ENCODE data around the gene HNRNPUL2. TPM values are rescaled to one million over a fixed set of nuclear protein-coding genes. Genes with fewer than 3 reads are reported as not detected.

The HNRNPUL2 gene
- total RNA-seq, 1 donor from 2014 or later: 52.5 TPM

DNA sequence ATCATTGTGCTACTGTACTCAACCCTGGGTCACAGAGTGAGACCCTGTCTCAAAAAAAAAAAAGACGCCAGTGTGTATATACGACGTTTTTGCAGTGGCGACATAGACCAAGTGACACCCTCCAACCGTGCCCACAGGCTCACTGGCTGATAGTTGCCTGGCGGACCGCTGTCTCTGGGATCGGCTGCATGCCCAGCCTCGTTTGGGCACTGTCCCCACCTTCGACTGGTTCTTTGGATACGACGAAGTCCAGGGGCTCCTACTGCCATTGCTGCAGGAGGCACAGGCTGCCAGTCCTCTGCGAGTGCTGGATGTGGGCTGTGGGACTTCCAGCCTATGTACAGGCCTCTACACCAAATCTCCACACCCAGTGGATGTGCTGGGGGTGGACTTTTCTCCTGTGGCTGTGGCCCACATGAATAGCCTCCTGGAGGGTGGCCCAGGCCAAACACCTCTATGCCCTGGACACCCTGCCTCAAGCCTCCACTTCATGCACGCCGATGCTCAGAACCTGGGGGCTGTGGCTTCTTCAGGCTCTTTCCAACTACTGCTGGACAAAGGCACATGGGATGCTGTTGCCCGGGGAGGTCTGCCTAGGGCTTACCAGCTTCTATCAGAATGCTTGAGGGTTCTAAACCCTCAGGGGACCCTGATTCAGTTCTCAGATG lies 60.9 kb downstream of the HNRNPUL2 start:
- H3K27me3 Mint-ChIP-seq (ENCODE audit: unreplicated experiment): no peaks in the 10 kb centered on the region
- H3K4me3 Mint-ChIP-seq (ENCODE audit: unreplicated experiment): peak overlapping the region; percentile 91
- peak overlapping the region; percentile 96 for H3K27ac Mint-ChIP-seq (ENCODE audit: unreplicated experiment)
- TF ChIP-seq, protein P1, sequence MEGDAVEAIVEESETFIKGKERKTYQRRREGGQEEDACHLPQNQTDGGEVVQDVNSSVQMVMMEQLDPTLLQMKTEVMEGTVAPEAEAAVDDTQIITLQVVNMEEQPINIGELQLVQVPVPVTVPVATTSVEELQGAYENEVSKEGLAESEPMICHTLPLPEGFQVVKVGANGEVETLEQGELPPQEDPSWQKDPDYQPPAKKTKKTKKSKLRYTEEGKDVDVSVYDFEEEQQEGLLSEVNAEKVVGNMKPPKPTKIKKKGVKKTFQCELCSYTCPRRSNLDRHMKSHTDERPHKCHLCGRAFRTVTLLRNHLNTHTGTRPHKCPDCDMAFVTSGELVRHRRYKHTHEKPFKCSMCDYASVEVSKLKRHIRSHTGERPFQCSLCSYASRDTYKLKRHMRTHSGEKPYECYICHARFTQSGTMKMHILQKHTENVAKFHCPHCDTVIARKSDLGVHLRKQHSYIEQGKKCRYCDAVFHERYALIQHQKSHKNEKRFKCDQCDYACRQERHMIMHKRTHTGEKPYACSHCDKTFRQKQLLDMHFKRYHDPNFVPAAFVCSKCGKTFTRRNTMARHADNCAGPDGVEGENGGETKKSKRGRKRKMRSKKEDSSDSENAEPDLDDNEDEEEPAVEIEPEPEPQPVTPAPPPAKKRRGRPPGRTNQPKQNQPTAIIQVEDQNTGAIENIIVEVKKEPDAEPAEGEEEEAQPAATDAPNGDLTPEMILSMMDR (IDR thresholded peaks at IDR 0.05): no peak
- peaks cover 39% of the 10 kb centered on the region for H3K4me1 Mint-ChIP-seq (ENCODE audit: unreplicated experiment)
- peaks cover 10% of the 10 kb centered on the region for H3K36me3 Mint-ChIP-seq (ENCODE audit: unreplicated experiment)
- no peak for DNase-seq (ENCODE audit: extremely low spot score, unreplicated experiment)
- H3K9me3 Mint-ChIP-seq (ENCODE audit: unreplicated experiment): no peaks in the 10 kb centered on the region

DNA sequence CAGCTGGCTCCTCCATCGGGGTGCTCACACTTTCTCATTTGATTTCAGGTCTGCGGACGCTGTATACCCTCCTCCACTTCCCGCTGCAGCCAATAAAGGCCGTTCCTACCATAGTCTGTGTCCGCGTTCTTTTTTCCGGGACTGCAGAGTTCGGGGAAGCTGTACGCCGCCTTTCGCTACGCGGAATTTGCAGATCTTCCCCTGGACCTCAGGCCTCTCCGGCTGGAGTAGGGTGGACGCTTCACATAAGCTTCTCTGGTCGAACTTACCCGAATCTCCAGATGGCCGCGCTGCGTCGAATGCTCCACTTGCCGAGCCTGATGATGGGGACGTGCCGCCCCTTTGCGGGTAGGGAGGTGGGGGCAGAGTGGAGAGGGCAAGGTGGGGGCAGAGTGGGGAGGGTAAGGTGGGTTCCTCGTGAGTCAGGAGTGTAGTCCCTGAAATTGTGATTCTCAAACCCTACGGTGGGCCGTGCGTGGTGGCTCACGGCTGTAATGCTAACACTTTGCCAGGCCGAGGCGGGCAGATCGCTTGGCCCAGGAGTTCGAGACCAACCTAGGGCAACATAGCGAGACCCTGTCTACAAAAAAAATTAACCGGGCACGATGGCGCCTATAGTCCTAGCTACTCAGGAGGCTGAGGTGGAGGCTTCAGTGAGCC lies 61.5 kb downstream of the HNRNPUL2 start:
- no peak for DNase-seq (ENCODE audit: extremely low spot score, unreplicated experiment)
- no peaks in the 10 kb centered on the region for H3K27me3 Mint-ChIP-seq (ENCODE audit: unreplicated experiment)
- H3K9me3 Mint-ChIP-seq (ENCODE audit: unreplicated experiment): no peaks in the 10 kb centered on the region
- peak overlapping the region; percentile 91 for H3K4me3 Mint-ChIP-seq (ENCODE audit: unreplicated experiment)
- peaks cover 10% of the 10 kb centered on the region for H3K36me3 Mint-ChIP-seq (ENCODE audit: unreplicated experiment)
- peaks cover 34% of the 10 kb centered on the region for H3K4me1 Mint-ChIP-seq (ENCODE audit: unreplicated experiment)
- peak overlapping the region; percentile 96 for H3K27ac Mint-ChIP-seq (ENCODE audit: unreplicated experiment)
- TF ChIP-seq, protein P1 (IDR thresholded peaks at IDR 0.05): no peak

DNA sequence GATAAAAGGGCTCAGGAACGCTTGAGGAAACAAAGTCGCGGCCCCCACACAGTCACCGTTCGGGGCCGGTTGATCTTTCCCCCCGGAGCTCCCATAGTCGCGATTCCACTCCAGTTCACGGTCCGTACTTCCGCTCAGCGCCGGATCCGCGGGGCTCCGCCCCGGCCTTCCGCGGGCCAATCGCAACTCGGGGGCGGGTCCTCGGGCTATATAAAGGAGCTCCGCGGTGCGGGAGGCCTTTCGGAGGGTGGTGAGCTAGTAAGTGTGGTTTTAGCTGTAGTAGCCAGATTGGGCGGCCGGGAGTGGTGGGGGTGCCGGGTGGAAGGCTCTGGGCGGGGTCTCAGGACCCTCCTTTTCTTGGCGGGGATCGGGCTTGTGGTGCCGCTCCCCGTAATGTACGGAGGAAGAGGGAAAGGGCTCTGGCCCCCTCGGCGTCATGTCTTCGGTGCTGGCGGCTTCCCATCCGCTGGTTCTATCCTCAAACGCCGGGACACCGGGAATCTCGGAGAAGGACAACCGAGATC lies 62.1 kb downstream of the HNRNPUL2 start, which contains the start of the genes C11orf98 and CSKMT:
Gene C11orf98, minus strand, starts transcription at position 136 of the 524 bp plus-strand sequence. Its CDS starts 41 bp downstream, at position 95.
Gene CSKMT, plus strand, starts transcription at position 238 of the 524 bp plus-strand sequence. CDS start 568 bp downstream, outside the sequence.
- peak within 1 kb of the TSS; percentile 91 for H3K4me3 Mint-ChIP-seq (ENCODE audit: unreplicated experiment)
- H3K36me3 Mint-ChIP-seq (ENCODE audit: unreplicated experiment): peaks cover 10% of the 10 kb centered on the region
- no peaks in the 10 kb centered on the region for H3K27me3 Mint-ChIP-seq (ENCODE audit: unreplicated experiment)

DNA sequence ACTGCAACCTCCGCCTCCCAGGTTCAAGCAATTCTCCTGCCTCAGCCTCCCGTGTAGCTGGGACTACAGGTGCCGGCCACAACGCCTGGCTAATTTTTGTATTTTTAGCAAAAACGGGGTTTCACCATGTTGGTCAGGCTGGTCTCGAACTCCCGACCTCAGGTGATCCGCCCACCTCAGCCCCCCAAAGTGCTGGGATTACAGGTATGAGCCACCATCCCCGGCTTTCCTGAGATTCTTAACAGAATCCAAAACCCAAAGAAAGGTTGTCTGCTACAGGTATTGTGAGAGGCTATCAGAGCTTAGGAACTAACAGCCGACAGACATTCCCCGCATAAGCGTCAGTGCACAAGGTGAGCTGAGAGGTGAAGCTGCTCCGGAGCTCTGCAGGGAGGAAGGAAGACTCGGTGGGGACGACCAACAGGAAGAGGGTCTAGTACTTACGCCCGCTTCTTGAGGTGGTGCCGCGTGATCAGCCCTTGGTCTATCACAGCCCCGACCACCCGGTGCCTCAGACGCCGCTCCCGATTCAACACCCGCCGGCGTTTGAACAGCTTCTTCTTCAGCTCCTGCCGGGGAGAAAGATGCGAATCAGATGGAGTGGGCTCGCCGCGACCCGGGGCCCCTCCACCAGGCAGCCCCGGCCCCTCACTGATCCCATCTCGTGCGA lies 62.7 kb downstream of the HNRNPUL2 start:
- Mint-ChIP-seq H3K4me1 (ENCODE audit: unreplicated experiment) (peaks cover 25% of the 10 kb centered on the region), H3K36me3 (ENCODE audit: unreplicated experiment) (peaks cover 10% of the 10 kb centered on the region), H3K9me3 (ENCODE audit: unreplicated experiment) (no peaks in the 10 kb centered on the region), H3K4me3 (ENCODE audit: unreplicated experiment) (peak overlapping the region; percentile 91), H3K27me3 (ENCODE audit: unreplicated experiment) (no peaks in the 10 kb centered on the region), H3K27ac (ENCODE audit: unreplicated experiment) (peak overlapping the region; percentile 96)
- DNase-seq (ENCODE audit: extremely low spot score, unreplicated experiment): no peak
- TF ChIP-seq, protein P1 (IDR thresholded peaks at IDR 0.05): no peak

More for the DNA sequence above, 62.1 kb downstream of the HNRNPUL2 start, which contains the start of the genes C11orf98 and CSKMT:
- peak; percentile 98 for DNase-seq (ENCODE audit: extremely low spot score, unreplicated experiment)
- Mint-ChIP-seq H3K27ac (ENCODE audit: unreplicated experiment) (peak within 1 kb of the TSS; percentile 96), H3K9me3 (ENCODE audit: unreplicated experiment) (no peaks in the 10 kb centered on the region), H3K4me1 (ENCODE audit: unreplicated experiment) (peaks cover 29% of the 10 kb centered on the region)
- TF ChIP-seq, protein P1 (IDR thresholded peaks at IDR 0.05): no peak

Other genes starting within 250 kb of the HNRNPUL2 start
- gene AHNAK, start 180.7 kb downstream of the HNRNPUL2 start, total RNA-seq: 462 and 503 TPM in 2 replicates
- 1,404 TPM in 2 replicates for gene EEF1G, start 153.6 kb downstream of the HNRNPUL2 start, total RNA-seq
- 12.7 and 15.6 TPM in 2 replicates for gene TUT1, start 135.9 kb downstream of the HNRNPUL2 start, total RNA-seq
- 91.6 and 107 TPM in 2 replicates for gene MTA2, start 125.6 kb downstream of the HNRNPUL2 start, total RNA-seq
- 78.8 and 80.9 TPM in 2 replicates for gene EML3, start 114.7 kb downstream of the HNRNPUL2 start, total RNA-seq
- gene ROM1, start 114.2 kb downstream of the HNRNPUL2 start, total RNA-seq: 3.3 and 4.4 TPM in 2 replicates
- 35.8 and 41.4 TPM in 2 replicates for gene B3GAT3, start 105.5 kb downstream of the HNRNPUL2 start, total RNA-seq
- 366 and 389 TPM in 2 replicates for gene GANAB, start 80.8 kb downstream of the HNRNPUL2 start, total RNA-seq
- gene INTS5, start 74.2 kb downstream of the HNRNPUL2 start, total RNA-seq: 20.5 and 24.0 TPM in 2 replicates
- 53.6 and 56.3 TPM in 2 replicates for gene C11orf98, start 62.2 kb downstream of the HNRNPUL2 start, total RNA-seq
- gene CSKMT, start 62.1 kb downstream of the HNRNPUL2 start, total RNA-seq: 19.4 and 27.3 TPM in 2 replicates
- gene UQCC3, start 55.8 kb downstream of the HNRNPUL2 start, total RNA-seq: 6.3 and 6.8 TPM in 2 replicates
- gene LBHD1, start 55.2 kb downstream of the HNRNPUL2 start, total RNA-seq: 7.3 and 9.1 TPM in 2 replicates
- gene UBXN1, start 48.4 kb downstream of the HNRNPUL2 start, total RNA-seq: 132 and 161 TPM in 2 replicates
- 0.39 and 0.46 TPM in 2 replicates for gene LRRN4CL, start 37.9 kb downstream of the HNRNPUL2 start, total RNA-seq
- 54.1 and 56.7 TPM in 2 replicates for gene BSCL2, start 20.0 kb downstream of the HNRNPUL2 start, total RNA-seq
- not detected in 2 replicates for gene GNG3, start 19.8 kb downstream of the HNRNPUL2 start, total RNA-seq
- 32.4 and 36.6 TPM in 2 replicates for gene TTC9C, start 1.0 kb upstream of the HNRNPUL2 start, total RNA-seq
- gene ZBTB3, start 26.7 kb upstream of the HNRNPUL2 start, total RNA-seq: 11.2 and 12.9 TPM in 2 replicates
- 83.7 and 98.6 TPM in 2 replicates for gene POLR2G, start 34.1 kb upstream of the HNRNPUL2 start, total RNA-seq
- 40.8 and 42.8 TPM in 2 replicates for gene TAF6L, start 43.9 kb upstream of the HNRNPUL2 start, total RNA-seq
- gene TMEM179B, start 59.9 kb upstream of the HNRNPUL2 start, total RNA-seq: 46.7 and 47.7 TPM in 2 replicates
- 14.5 and 15.2 TPM in 2 replicates for gene TMEM223, start 64.5 kb upstream of the HNRNPUL2 start, total RNA-seq
- 92.4 and 97.5 TPM in 2 replicates for gene NXF1, start 78.0 kb upstream of the HNRNPUL2 start, total RNA-seq
- gene STX5, start 104.6 kb upstream of the HNRNPUL2 start, total RNA-seq: 65.3 and 71.0 TPM in 2 replicates
- not detected in 2 replicates for gene TEX54, start 105.4 kb upstream of the HNRNPUL2 start, total RNA-seq
- gene WDR74, start 112.1 kb upstream of the HNRNPUL2 start, total RNA-seq: 40.5 and 42.1 TPM in 2 replicates
- 326 and 362 TPM in 2 replicates for gene SLC3A2, start 153.4 kb upstream of the HNRNPUL2 start, total RNA-seq
- 0.27 and 0.31 TPM in 2 replicates for gene CHRM1, start 193.9 kb upstream of the HNRNPUL2 start, total RNA-seq

Measured in osteocyte (in vitro differentiated cells).